GM19240 (cell line): ENCODE measurements around the gene TEK.
"Not testable (repeated sequence)": the region's sequence is repeated elsewhere in the genome, so short reads cannot be mapped to it uniquely, and the experiment has no call there.

Source experiments
- DNase-seq: peaks from one replicate; pipeline ENCODE4 v3.0.0; 2011; ENCODE audit warnings: low spot score; ENCODE audit not compliant: insufficient read length

Gene TEK

DNA sequence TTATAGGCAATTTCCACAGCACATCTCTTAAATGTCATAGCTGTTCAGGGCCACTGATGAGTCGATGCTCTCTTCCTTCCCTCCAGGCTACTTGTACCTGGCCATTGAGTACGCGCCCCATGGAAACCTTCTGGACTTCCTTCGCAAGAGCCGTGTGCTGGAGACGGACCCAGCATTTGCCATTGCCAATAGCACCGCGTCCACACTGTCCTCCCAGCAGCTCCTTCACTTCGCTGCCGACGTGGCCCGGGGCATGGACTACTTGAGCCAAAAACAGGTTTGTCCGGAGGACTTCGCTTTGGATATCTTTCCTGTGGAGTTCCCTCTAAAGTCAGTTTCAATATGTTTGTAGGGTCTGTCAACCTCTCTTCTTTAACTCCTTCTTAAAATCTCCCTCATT lies 103.6 kb downstream of the TEK start:
- no peak for DNase-seq

DNA sequence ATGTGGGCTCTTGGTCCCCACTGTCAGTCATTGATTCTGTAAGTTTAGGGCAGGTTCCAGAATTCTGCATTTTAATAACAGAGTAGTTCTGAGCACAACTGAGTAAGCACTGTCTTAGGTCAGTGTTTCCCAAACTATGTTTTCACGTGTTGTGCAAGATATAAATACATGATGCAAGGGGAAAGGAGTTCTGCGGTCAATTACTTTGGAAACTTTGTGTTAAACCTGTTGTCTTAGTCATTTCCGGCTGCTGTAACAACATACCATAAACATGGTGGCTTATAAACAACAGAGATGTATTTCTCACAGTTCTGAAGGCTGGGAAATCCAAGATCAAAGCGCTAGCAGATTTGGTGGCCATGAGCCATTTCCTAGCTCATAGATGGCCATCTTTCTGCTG lies 118.2 kb downstream of the TEK start:
- DNase-seq: no peak

DNA sequence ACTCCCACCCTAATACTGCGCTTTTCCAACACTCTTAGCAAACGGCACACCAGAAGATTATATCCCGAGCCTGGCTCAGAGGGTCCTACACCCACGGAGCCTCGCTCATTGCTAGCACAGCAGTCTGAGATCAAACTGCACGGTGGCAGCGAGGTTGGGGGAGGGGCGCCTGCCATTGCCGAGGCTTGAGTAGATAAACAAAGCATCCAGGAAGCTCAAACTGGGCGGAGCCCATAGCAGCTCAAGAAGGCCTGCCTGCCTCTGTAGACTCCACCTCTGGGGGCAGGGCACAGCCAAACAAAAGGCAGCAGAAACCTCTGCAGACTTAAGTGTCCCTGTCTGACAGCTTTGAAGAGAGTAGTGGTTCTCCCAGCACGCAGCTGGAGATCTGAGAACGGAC lies 130.6 kb downstream of the TEK start:
- not testable (repeated sequence) for DNase-seq

DNA sequence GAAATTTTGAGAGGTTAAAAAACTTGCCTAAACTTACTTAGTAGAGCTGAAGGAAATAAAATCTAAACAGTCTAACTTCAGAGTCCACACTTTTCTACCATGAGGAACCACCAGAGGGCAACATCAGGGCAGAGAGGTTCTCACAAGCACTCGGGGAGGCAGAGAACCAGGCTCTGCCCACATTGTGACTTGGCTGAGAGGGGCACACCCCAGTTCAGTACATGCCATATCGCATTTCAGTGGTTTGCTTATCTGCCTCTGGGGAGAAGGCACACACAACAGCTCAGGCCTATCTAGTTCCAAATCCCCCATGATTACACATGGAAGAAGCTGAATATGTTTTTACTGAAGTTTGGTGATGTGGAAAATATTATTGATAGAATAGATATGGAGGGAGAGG lies 138.7 kb downstream of the TEK start:
- peak; percentile 17 for DNase-seq

DNA sequence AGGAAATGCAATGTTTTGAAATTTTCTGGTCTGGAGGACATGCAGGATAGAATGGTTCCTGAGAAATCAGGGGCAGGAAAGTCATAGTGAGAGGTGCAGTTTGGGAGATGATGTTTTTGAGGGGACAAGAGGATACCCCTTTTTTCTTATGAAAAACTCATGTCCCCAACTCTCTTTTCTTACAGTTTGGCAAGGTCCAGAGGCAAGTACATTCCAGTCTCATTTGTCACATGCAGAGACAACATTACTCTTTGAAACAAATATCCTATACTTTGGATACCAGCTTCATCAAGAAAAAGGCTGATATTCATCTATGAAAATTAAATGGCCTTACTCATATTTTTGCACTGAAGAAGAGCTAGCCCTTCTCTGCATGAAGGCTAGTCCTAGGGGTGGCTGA lies 139.7 kb downstream of the TEK start:
- no peak for DNase-seq

DNA sequence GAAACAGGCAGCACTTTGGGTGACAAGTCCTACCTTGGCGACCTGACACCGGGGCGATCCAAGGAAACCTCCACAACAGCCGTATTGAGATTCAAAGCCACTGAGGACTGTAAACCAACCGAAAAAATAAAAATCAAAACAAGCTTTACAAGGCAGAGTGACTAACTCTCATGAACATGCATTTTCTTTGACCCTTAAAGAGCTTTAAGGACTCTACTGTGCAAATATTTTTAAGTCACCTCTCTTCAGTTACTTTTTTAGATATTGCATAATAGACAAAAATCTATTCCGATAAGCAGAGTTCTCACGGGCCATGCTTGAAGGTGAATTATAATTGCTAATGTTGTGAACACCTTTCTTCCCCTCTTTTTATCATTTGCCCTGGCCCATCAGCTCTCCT lies 149.6 kb downstream of the TEK start:
- DNase-seq: no peak

DNA sequence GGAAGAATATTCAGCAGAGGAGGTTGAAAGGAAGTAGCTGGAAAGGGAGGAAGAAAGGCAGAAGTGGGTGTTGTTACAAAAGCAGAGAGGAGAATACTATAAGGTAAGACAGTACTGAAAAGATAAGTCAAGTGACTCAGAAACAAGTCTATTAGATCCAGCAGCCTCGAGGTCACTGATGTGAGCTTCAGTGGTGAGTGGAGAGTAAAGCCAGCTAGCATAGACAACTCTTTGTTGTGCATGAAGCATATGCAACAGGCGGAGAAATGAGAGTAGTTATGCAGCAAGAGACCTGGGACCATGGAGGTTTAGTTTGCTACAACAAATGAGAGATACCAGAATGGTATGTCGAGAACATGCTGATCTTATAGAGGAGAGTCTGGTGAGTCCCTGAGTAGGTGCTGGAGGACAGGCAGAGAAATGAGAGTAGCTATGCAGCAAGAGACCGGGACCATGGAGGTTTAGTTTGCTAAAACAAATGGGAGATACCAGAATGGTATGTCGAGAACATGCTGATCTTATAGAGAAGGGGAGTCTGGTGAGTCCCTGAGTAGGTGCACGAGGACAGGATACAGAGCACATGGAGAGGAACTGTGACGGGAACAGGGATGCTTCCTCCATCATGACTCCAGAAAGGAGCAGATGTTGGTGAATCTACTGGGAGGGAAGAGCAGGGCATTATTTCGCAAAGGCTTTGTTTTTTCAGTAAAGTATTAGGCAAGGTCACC lies 151.9 kb downstream of the TEK start:
- DNase-seq: no peak

DNA sequence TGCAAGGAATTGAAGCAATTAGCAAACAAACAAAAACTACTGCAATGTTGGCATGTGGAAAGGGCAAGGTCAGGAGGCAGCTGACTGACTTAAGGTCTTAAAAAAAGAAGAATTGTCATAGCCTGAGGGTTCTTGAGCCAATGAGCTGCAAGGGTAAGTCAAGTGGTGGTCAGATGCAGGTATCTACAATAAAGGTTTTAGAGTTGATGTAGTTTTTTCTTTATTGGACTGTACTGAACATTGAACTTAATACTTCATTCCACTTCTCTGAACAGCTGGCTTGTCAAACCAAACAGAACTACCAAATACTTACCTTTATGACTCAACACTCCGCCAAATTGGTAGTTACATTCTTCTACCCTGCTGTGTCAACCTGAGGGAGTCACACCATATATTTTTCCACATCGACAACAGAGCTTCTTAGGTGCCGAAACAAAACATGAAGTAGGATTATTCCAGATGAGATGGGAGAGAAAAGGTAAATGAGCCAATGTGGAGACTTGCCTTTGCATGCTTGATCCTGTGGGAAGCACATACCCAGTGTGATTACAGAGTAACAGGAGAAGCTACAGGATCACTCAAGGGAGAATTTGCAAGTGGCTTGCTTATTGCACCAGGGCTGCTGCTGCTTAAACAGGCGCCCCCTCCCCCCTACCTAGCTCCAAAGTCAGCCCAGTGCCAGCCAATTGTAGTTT lies 152.6 kb downstream of the TEK start:
- no peak for DNase-seq

DNA sequence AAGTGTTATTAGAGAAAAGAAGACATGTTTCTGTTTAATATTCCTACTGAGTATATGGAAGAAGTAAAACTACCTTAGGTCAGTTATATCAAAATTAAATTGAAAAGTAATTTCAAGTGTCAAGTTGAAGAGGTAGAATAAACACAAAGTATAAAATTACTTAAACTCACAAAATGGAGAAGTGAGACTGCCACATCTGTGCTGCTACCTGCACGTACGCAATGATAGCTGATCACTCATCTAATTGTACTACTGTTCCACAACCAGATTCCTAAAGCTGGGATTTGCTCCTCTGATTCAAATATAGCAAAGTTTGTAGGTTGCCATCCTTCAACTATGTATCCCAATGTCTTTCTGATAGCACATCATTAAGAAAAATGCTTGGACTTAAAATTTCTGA lies 163.1 kb downstream of the TEK start:
- no peak for DNase-seq

DNA sequence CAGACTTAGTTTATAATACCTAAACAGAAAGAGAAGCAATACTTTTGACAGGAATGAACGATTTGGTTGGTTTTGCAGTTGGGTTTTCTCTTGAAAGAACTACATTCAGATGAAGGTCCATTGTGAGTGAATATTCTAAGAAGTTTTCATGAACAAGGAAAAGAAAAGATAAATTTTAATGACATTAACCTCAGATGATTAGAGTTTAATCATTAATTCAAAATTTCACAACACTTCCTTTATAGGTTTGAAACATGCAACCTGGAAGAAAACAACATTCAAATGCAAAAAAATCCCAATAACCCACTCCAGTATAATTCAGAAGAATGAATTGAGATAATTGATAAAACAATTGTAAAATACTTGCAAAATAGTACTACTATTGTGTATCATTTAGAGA lies 164.2 kb downstream of the TEK start:
- no peak for DNase-seq

DNA sequence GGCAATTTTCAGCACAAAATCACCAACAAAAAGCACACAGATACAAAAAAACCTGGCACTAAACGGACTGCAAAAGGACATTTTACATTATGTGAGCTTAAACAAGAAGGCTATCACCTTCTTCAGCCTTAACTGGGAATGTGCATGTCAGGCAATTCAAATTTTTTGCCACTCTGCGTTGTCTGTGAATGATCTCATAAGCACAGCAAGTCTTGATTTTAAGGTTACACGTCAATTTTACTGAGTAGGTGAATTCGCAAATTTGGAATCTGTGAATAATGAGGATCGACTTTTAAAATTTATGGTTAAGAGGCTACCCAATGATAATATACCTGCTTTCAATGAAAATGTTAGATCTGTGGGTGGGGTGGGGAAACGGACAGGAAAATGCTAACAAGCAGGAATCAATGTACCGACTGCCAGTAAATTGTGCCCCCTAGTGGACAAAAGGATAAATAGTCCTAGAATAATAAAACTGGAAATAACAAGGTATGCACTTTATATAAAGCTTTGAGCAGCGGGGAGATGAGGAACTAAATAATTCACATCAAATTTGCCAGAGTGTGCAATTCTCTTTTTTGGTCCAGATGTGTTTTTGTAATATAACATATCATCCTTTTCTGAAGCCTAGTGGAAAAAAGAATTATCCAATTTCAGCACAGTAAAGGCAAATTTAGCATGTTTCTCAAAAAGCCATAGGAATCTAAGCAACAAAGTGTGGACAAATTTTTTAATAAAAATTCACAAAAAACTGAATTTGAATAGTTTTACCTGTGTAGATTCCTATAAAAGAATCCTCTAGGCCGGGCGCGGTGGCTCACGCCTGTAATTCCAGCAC lies 167.4 kb downstream of the TEK start:
- DNase-seq: peak; percentile 12

DNA sequence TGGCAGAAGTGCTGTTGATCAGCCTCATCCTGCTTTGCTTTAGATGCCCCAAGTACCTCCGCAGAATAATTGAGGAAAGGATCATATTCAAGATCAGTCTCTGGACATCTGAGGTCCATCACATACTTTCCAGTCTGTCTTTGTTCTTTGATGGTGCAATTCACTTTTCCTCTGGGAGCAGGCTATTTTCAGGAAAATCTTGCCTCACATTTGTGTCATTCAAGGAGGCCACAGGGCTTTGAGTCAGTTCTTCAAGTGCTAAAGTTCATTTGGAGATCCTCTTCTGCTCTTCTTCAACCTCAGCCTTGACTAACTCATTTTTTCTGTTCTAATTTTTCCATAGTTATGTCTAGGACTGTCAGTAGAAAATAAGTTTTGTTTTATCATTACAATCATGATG lies 169.3 kb downstream of the TEK start:
- no peak for DNase-seq

DNA sequence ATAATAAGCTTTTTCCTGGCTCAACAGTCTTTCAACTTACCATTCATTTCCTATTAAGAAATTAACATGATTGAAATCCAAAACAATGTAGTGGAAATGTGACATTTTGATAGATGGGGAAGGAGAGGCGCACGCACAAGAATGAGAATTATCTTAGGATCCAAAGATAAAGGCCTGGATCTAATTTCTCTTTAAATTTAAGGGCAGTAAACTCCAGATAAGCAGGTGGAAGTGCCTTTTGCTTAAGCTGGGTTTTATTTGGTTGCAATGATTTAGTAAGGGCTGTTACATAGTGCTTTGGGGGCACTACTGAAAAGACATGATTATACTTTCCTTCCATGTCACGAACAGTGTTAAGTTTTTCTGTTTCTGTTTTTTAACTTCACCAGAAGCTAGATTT lies 170.6 kb downstream of the TEK start:
- DNase-seq: no peak
